Astrocyte (in vitro differentiated cells and primary cell): ENCODE measurements around the gene GRK5. TPM values are rescaled to one million over a fixed set of nuclear protein-coding genes. Genes with fewer than 3 reads are reported as not detected.

Experiments
- DNase-seq: peaks from one replicate; pipeline ENCODE4 v3.0.0-alpha.2; 2010; ENCODE audit warnings: low read depth
- FAIRE-seq: peaks from 2 replicates; lab custom pipeline; 2011; peaks lifted over from hg19 to GRCh38; lab: Jason Lieb, UNC
- H2AFZ ChIP-seq: 2 replicates; pipeline ENCODE4 v1.6.0; 2012; ENCODE audit warnings: low read depth, low read length, inconsistent platforms
- H3K27ac ChIP-seq: 2 replicates; pipeline ENCODE4 v1.5.1; 2011; ENCODE audit warnings: low read depth, low read length, inconsistent platforms
- H3K27me3 ChIP-seq: 2 replicates; pipeline ENCODE4 v1.6.0; 2011; ENCODE audit warnings: low read length, inconsistent platforms; ENCODE audit not compliant: insufficient read depth
- H3K36me3 ChIP-seq: 2 replicates; pipeline ENCODE4 v1.5.1; 2011; ENCODE audit warnings: low read length, inconsistent platforms; ENCODE audit not compliant: insufficient read depth
- H3K4me1 ChIP-seq: 2 replicates; pipeline ENCODE4 v1.5.1; 2011; ENCODE audit warnings: low read length, inconsistent platforms; ENCODE audit not compliant: insufficient read depth
- H3K4me2 ChIP-seq: 2 replicates; pipeline ENCODE4 v1.6.0; 2012; ENCODE audit warnings: low read length, inconsistent platforms
- H3K4me3 ChIP-seq: 2 replicates; pipeline ENCODE4 v1.5.1; 2011; ENCODE audit warnings: low read depth, mild to moderate bottlenecking, low read length, inconsistent platforms; ENCODE audit not compliant: insufficient read depth
- H3K79me2 ChIP-seq: 2 replicates; pipeline ENCODE4 v1.6.0; 2012; ENCODE audit warnings: mild to moderate bottlenecking, low read length, inconsistent platforms; ENCODE audit not compliant: insufficient read depth
- H3K9ac ChIP-seq: 2 replicates; pipeline ENCODE4 v1.6.0; 2012; ENCODE audit warnings: mild to moderate bottlenecking, low read length, inconsistent platforms
- H3K9me3 ChIP-seq: 2 replicates; pipeline ENCODE4 v1.5.1; 2012; ENCODE audit warnings: low read depth, mild to moderate bottlenecking, low read length, inconsistent platforms; ENCODE audit not compliant: insufficient read depth
- H4K20me1 ChIP-seq: 2 replicates; pipeline ENCODE4 v1.6.0; 2012; ENCODE audit warnings: low read length, inconsistent platforms; ENCODE audit not compliant: insufficient read depth
- H3K27ac Mint-ChIP-seq: one replicate; pipeline ENCODE4 v1.8.0; 2021; ENCODE audit warnings: mild to moderate bottlenecking, mixed read lengths; ENCODE audit not compliant: unreplicated experiment
- H3K27me3 Mint-ChIP-seq: one replicate; pipeline ENCODE4 v1.8.0; 2021; ENCODE audit warnings: low read depth, mixed read lengths; ENCODE audit not compliant: unreplicated experiment
- H3K36me3 Mint-ChIP-seq: one replicate; pipeline ENCODE4 v1.8.0; 2021; ENCODE audit warnings: low read depth, mixed read lengths; ENCODE audit not compliant: unreplicated experiment
- H3K4me1 Mint-ChIP-seq: one replicate; pipeline ENCODE4 v1.8.0; 2021; ENCODE audit warnings: low read depth, mixed read lengths; ENCODE audit not compliant: unreplicated experiment
- H3K4me3 Mint-ChIP-seq: one replicate; pipeline ENCODE4 v1.8.0; 2021; ENCODE audit warnings: mild to moderate bottlenecking, moderate library complexity, mixed read lengths; ENCODE audit not compliant: unreplicated experiment
- H3K9me3 Mint-ChIP-seq: one replicate; pipeline ENCODE4 v1.8.0; 2021; ENCODE audit warnings: mild to moderate bottlenecking, mixed read lengths; ENCODE audit not compliant: unreplicated experiment
- CTCF ChIP-seq: IDR thresholded peaks from 2 replicates; pipeline ENCODE4 v1.5.1; 2011; ENCODE audit warnings: low read depth, mild to moderate bottlenecking, inconsistent platforms, low read length, moderate library complexity; ENCODE audit not compliant: insufficient read depth
- EZH2 ChIP-seq: IDR thresholded peaks from 2 replicates; pipeline ENCODE4 v1.6.1; 2012; ENCODE audit warnings: mild to moderate bottlenecking, low read length, inconsistent platforms; ENCODE audit not compliant: insufficient read depth
- total RNA-seq: library from RNA; stranded (reverse); gene quantifications from 2 replicates; pipeline ENCODE4 v1.2.1, GENCODE V29; 2021

Gene GRK5
- total RNA-seq, 1 donor from 2014 or later, result 8.5 TPM

- no peak overlapping the region for H3K4me3 ChIP-seq
- no peaks in the 10 kb centered on the region for H3K79me2 ChIP-seq
- H3K27me3 ChIP-seq, result no peaks in the 10 kb centered on the region
- Mint-ChIP-seq H3K4me3 (no peak overlapping the region), H3K27ac (no peak overlapping the region), H3K9me3 (no peaks in the 10 kb centered on the region), H3K36me3 (peaks cover 6% of the 10 kb centered on the region), H3K4me1 (peaks cover 13% of the 10 kb centered on the region), H3K27me3 (no peaks in the 10 kb centered on the region)
- peaks cover 4% of the 10 kb centered on the region for H4K20me1 ChIP-seq
- H3K27ac ChIP-seq, result no peak overlapping the region
- no peak overlapping the region for H3K9ac ChIP-seq
- H3K4me2 ChIP-seq, result no peak overlapping the region
- H3K36me3 ChIP-seq, result no peaks in the 10 kb centered on the region
- TF ChIP-seq EZH2, result no peak
- no peak for TF ChIP-seq CTCF
- FAIRE-seq, result no peak
- H2AFZ ChIP-seq, result no peak overlapping the region
- peaks cover 27% of the 10 kb centered on the region for H3K4me1 ChIP-seq
- H3K9me3 ChIP-seq, result no peaks in the 10 kb centered on the region
- DNase-seq, result no peak
Measured at GRCh38 chr10:119409385-119409784, 202.0 kb downstream of the GRK5 start.

GRCh38 chr10:119409906-119410305, 202.5 kb downstream of the GRK5 start:
- no peak overlapping the region for H3K4me3 ChIP-seq
- no peak for DNase-seq
- no peak overlapping the region for H3K4me2 ChIP-seq
- Mint-ChIP-seq H3K36me3 (peaks cover 6% of the 10 kb centered on the region), H3K4me1 (peaks cover 13% of the 10 kb centered on the region), H3K27ac (no peak overlapping the region), H3K4me3 (no peak overlapping the region), H3K27me3 (no peaks in the 10 kb centered on the region), H3K9me3 (no peaks in the 10 kb centered on the region)
- H2AFZ ChIP-seq, result no peak overlapping the region
- no peak overlapping the region for H3K27ac ChIP-seq
- no peaks in the 10 kb centered on the region for H3K9me3 ChIP-seq
- no peaks in the 10 kb centered on the region for H3K36me3 ChIP-seq
- no peak for TF ChIP-seq CTCF
- no peak for TF ChIP-seq EZH2
- no peaks in the 10 kb centered on the region for H3K27me3 ChIP-seq
- FAIRE-seq, result no peak
- H3K4me1 ChIP-seq, result peaks cover 27% of the 10 kb centered on the region
- H3K9ac ChIP-seq, result no peak overlapping the region
- peaks cover 4% of the 10 kb centered on the region for H4K20me1 ChIP-seq
- H3K79me2 ChIP-seq, result no peaks in the 10 kb centered on the region

- peaks cover 6% of the 10 kb centered on the region for H3K36me3 Mint-ChIP-seq
Measured at GRCh38 chr10:119410361-119411116, 203.2 kb downstream of the GRK5 start.

More at GRCh38 chr10:119410361-119411116, 203.2 kb downstream of the GRK5 start:
- TF ChIP-seq CTCF (no peak), EZH2 (no peak)
- Histone ChIP-seq H3K4me3 (no peak overlapping the region), H3K4me2 (no peak overlapping the region), H3K4me1 (peaks cover 27% of the 10 kb centered on the region), H3K27me3 (no peaks in the 10 kb centered on the region), H3K9ac (no peak overlapping the region), H3K79me2 (no peaks in the 10 kb centered on the region), H3K36me3 (no peaks in the 10 kb centered on the region), H4K20me1 (peaks cover 4% of the 10 kb centered on the region), H3K27ac (no peak overlapping the region), H3K9me3 (no peaks in the 10 kb centered on the region), H2AFZ (no peak overlapping the region)
- Mint-ChIP-seq H3K4me3 (no peak overlapping the region), H3K27ac (no peak overlapping the region), H3K9me3 (no peaks in the 10 kb centered on the region), H3K4me1 (peaks cover 13% of the 10 kb centered on the region), H3K27me3 (peaks cover 4% of the 10 kb centered on the region)
- FAIRE-seq (no peak), DNase-seq (no peak)
